ENCODE results near the gene RNF157.

DNA sequence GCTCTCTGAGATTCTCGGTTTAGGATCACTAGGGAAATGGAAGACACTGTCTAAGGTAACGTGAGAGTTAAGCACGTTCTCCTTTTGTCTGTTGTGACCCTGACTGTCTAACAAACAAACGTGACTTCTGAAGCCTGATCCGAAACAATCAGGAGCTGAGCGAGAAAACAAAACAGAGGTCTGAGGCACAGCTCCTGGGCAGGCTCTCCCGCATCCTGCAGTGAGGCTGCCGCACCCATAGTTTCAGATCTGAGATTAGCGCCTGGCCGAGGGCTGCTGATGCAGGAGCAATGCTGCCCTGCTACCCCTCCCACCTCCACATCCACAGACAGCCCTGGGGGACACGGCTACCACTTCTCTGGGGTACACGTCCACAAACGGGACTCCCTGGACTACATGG is 46.7 kb downstream of the RNF157 start:
- TF ChIP-seq NCOA1 (CRISPR knock-in tag; IDR thresholded peaks at IDR 0.05), result no peak
- no peak for TF ChIP-seq ZNF121 (CRISPR knock-in tag; IDR thresholded peaks at IDR 0.05)
- TF ChIP-seq ZNF567 (CRISPR knock-in tag; IDR thresholded peaks at IDR 0.05; ENCODE audit: borderline replicate concordance), result no peak
- TF ChIP-seq DZIP1 (CRISPR knock-in tag; IDR thresholded peaks at IDR 0.05), result no peak
- TF ChIP-seq TEF (CRISPR knock-in tag; IDR thresholded peaks at IDR 0.05), result no peak
- TF ChIP-seq ZNF253 (CRISPR knock-in tag; IDR thresholded peaks at IDR 0.05; ENCODE audit: borderline replicate concordance), result no peak
- no peak for TF ChIP-seq FOXK1 (CRISPR knock-in tag; IDR thresholded peaks at IDR 0.05; ENCODE audit: borderline replicate concordance, low read depth)
- TF ChIP-seq TCF7 (IDR thresholded peaks at IDR 0.05; ENCODE audit: low read depth), result no peak
- no peak for TF ChIP-seq TOE1 (CRISPR knock-in tag; IDR thresholded peaks at IDR 0.05)
